ENCODE results near the gene FBXO42.

The FBXO42 gene

DNA sequence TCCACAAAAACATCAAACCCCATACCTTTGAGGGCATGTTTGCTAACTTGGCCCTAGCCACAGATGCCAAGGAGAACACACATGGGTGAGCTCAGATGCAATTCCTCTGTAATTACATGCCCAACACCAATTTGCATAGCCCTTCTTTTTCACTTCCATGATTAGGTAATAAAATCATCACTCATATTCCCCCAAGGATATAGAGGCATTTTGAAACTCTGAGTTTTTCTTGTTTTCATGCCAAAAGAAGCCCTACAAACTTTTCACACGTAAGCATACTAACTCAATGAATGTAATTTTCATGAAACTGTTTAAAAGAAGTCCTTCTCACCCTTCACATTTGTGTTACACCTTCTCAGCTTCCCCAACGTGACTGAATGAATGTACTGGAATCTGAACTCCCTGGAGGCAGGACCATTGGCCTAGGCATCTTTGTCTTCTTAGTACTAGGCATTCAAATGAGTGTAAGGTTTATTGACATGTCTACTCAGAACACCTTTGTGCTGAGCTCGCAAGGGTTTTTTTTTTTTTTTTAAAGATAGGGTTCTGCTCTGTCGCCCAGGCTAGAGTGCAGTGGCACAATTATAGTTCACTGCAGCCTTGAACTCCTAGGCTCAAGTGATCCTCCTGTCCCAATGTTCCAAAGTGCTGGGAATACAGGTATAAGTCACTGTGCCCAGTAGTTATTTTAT lies 31.0 kb downstream of the FBXO42 start:
- DNase-seq: no peak

DNA sequence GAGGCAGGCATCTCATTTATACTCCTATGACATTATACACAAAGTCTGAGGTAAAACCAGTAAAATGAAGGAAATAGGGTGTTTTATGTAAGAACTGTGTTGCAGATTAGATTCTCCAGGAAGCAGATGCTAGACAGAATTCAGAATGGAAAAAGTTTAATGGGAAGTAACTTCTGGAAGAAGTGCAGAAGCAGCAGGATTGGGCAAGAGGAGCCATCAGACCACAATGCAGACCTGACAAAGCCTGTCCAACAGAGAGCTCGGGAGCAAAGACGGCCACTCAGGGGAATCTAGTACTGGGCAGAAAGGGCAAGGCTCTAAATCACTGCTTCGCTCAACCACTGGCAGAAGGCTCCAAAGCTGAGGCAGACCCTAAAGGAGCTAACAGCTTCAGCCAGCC lies 33.7 kb downstream of the FBXO42 start:
- DNase-seq: no peak

DNA sequence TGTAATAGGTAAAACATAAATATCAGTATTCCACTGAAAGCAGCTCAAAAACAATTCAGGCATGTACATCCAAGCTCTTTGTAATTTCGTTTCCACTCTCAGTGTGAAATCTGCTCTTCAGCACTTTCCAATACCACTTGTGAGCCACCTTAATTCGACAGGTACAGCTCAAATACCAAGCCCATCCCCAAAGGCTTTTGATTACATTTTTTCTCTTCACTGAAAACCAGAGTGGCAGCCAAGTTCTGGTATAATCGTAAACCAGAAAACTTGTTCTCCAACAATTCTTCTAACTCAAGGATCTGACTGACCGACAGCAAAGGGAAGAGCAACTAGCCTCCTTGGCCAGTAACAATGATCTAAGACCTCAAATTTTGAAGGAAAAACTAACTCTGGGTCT lies 36.8 kb downstream of the FBXO42 start:
- DNase-seq: no peak

DNA sequence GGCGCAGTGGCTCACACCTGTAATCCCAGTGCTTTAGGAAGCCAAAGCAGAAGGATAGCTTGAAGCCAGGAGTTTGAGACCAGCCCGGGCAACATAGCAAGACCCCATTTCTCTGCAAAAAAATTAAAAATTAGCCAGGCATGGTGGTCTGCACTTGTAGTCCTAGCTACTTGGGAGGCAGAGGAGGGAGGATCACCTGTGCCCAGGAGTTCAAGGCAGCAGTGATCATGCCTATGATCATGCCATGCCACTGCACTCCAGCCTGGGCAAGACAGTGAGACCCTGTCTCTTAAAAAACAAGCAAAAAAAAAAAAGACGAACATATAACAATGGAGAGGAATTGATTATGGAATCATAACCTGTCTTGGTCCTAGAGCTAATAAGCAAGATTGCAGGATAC lies 45.1 kb downstream of the FBXO42 start:
- no peak for DNase-seq

DNA sequence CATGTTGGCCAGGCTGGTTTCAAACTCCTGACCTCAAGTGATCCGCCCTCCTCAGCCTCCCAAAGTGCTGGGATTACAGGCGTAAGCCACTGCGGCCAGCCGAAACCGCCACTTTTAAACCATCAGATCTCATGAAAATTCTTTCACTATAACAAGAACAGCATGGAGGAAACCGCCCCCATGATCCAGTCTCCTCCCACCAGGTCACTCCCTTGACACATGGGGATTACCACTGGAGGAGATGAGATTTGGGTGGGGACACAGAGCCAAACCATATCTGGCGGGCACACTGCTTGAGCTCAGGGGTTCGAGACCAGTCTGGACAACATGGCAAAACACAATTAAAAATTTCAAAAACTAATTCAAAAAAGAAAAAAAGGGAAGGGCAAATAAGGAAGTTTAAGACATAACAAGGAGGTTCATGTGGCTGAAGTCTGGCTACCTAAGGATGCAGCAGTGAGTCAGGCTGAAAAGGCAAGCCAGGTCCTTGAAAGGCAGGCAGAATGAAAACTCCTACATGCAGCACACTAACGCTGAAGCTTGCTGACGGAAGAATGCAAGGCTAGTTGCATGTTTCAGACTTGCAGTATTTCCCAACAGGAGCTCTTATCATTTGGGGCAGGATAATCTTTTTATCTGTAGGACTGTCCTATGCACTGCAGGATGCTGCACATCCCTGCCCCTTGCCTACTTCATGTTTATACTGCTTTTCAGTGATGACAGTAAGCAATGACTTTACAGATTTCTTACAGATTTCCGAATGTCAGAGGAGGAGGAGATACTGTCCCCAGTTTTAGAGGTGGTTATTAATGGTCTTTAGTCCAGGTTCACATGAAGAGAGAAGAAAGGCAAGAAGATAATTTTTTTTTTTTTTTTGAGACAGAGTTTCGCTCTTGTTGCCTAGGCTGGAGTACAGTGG lies 49.3 kb downstream of the FBXO42 start:
- no peak for DNase-seq

DNA sequence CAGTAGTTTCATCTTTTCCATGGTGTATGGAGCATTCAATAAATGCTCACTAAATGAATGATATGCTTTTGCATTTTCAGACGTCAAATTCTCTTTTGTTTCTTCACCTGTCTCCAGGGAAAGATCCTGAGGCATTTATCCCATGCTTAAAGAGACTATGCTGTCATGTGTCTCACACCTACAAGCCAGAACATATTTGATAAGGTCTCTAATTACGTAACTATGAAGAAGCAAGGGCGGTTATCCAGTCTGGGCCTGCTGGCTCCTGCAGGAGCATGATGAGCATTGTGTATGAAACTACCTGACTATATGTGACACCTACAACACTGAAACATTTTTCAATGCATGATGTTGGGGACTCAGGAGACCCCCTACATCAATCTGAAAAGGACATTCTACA lies 51.8 kb downstream of the FBXO42 start:
- no peak for DNase-seq

DNA sequence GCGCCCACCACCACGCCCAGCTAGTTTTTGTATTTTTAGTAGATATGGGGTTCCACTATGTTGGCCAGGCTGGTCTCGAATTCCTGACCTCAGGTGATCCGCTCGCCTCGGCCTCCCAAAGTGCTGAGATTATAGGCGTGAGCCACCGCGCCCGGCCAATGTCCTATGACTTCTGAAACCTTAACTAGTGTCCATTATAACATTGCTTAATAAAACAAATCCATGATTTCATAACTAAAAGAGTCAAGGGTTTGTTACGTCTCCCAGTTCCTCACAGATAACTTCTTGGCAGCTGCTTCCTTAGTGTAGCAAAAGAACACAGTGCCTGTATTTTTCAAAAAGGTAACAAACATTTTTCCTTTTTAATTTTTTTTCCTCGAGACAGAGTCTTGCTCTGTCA lies 53.6 kb downstream of the FBXO42 start:
- DNase-seq: no peak

DNA sequence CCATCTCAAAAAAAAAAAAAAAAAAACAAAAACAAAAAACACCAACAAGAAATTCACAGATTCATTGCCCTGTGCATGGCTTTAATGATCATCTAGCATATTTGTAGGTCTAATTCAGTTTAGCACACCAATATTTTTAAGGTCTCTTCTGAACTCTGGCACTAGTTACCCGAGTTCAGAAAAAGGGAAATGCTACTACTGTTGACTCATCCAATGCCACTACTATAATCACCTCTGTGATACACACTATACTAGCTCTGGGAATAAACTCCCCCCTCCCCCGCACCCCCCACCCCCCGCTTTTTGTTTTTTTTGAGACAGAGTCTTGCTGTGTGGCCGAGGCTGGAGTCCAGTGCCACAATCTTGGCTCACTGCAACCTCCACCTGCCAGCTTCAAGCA lies 55.6 kb downstream of the FBXO42 start:
- DNase-seq: no peak

DNA sequence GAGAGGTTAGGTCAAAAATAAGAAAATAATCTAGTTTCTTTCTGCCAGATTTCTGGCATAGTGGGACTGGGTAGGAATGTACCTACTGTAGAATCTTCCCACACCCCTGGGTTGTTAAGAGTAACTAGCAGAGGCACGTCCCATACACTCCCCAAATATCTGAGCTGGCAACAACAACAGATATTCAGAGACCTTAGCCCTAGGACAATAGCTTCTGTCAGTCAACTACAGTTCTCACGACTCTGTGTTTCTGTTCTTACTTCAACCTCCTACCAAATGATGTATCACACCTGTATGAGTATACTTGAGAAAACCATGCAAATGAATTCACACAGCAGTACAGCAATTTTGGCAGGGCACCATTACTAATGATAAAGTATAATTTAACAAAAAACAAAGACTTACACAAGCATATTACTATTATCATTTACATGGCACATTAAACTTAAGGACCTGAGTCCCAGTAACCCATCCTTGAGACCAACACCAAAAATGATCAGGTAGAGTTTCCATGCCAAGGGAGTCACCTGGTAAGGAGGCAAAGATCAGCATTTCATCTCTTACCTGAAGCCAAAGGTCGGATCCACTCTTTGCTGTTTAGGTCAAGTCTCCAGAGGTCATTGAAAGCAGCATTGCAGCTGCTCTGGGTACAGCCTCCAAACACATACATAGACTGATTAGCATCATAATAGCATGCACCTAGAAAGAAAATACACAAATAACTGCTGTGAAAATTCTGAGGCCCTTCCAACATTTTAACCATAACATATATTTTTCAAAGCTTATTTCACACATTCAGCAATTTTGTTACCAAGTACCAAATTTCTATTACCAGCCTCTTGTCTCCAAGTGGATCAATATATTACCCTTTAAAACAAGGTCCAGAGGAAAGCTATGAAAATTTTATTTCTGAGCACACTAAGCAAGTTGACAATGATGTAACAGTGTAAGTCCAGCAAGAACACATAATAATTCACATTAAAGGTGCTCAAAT lies 57.8 kb downstream of the FBXO42 start:
- no peak for DNase-seq

DNA sequence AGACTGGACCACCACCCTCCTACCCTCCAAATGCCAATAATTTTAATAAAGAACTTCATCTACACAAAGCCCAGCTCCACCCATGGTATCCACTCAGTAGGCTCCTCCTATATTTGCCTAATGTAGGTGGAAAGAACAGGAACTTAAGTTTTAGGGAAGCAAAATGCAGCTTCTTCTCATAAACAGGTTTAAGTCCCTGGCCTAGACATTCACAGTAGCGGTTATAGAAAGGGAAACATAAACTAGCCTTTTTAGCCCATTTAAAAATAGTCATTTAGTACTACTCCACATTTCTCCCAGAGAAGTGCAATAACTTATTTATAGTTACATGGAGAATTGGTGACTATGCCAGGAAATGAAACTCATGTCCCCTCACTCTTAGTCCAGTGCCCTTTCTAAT lies 58.7 kb downstream of the FBXO42 start:
- DNase-seq: no peak

DNA sequence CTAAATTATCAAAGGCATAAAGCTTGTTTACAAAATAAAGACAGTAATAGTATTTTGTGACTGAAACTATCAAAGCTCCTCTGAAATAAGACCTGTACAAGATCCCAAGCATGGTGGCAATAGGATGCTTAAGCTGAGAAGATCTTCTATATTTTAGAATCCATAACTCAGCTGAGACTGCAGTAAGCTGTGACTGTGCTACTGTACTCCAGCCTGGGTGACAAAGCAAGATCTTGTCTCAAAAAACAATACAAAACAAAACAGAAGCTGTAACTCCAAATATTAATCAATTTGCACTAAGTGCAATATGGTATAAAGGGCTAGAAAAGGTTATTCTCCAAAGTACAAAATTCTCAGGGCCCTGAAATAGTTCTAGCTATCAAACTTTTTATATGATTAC lies 59.5 kb downstream of the FBXO42 start:
- DNase-seq: no peak

DNA sequence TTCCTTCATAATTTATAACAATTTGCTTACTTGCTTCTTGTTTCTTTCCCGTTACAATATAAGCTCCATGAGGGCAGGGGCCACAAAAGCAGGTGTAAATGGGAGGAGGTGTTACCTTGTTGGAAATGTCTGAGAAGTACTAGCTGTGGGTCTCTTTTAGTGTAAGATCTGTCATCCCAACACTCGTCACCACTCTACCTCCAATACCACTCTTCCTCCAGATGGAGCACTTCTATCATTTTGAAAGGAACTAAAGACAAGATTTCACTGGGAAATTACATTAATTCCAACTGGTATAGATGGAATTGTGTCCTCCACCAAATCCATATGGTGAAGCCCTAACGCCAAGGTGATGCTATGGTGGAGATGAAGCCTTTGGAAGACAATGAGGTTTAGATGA lies 62.3 kb downstream of the FBXO42 start:
- DNase-seq: no peak

DNA sequence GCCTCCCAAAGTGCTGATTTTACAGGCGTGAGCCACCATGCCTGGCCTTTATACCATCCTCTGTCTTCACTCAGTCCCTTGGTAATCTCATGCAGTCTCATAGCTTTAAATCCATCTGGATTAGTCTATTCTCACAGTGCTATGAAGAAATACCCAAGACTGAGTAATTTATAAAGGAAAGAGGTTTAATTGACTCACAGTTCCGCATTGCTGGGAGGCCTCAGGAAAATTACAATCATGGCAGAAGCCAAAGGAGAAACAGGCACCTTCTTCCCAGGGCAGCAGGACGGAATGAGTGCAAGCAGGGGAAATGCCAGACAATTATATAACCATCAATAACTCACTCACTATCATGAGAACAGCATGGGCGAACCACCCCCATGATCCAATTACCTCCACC lies 66.2 kb downstream of the FBXO42 start:
- DNase-seq: no peak

DNA sequence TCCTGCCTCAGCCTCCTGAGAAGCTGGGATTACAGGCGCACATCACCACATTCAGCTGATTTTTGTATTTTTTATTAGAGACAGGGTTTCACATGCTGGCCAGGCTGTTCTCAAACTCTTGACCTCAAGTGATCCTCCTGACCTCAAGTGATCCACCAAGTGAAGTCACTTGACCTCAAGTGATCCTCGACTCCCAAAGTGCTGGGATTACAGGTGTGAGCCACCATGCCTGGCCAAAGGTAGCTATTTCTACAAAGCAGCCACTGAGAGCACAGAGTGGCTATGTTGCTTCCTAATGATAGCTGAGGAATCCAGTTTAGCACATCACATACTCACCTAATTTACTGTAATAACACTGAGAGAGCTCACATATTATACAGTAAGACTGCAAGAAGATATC lies 70.5 kb downstream of the FBXO42 start:
- no peak for DNase-seq

DNA sequence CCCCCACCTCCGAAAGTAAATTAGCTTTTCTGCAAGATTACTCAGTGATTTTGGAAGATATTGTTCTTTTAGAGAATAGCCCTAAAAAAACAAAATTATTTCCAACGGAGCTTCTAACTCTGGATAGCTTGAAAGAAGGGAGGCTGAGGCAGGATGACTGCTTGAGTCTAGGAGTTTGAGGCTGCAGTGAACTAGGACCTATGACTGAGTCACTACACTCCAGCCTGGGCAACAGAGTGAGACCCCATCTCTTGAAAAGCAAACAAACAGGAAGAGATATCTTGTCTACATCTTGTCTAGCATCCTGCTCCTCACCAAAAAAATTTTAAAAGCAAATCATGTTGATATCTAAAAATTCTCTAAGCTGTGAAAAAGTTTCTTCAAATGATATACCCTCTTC lies 73.1 kb downstream of the FBXO42 start:
- DNase-seq: no peak

DNA sequence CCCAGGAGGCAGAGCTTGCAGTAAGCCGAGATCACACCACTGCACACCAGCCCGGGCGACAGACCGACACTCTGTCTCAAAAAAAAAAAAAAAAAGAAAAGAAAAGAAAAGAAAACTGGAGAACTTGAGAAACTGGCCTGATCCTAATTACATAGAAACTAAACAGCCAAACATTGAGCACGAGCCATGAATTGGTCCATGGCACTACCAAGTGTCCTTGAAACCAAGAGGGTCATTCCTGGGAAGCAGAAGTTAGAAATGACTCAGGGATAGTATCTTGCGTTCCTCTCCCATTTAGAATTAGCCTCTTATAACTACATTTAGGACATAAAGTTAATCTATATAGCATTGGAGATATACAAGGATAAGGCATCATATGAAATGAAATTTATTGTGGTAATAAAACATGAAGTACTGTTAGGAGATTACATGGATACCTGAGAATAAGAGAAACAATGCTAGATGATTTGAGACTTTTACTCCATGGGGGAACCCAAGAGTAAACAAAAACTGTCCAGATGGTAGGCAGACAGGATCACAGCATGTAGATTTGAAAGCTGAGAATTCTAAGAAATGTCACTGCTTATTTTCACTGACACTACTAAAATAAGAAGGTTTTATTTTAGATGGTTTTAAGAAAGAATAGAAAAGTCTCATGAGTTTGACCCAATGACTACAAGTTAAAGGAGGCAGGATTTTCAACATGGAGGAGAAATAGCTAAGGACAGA lies 75.8 kb downstream of the FBXO42 start:
- no peak for DNase-seq

DNA sequence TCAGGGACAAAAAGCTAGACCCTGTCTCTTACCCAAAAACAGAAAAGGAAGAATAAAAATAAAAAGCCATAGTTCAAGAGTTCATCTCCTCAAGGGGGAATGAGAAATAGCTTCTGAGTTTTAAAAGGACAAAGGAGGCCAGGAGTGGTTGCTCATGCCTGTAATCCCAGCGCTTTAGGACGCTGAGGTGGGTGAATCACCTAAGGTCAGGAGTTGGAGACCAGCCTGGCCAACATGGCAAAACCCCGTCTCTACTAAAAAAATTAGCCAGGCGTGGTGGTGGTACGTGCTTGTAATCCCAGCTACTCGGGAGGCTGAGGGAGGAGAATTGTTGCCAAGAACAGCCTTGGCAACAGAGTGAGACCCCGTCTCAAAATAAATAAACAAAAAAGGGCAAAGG lies 76.7 kb downstream of the FBXO42 start:
- no peak for DNase-seq

DNA sequence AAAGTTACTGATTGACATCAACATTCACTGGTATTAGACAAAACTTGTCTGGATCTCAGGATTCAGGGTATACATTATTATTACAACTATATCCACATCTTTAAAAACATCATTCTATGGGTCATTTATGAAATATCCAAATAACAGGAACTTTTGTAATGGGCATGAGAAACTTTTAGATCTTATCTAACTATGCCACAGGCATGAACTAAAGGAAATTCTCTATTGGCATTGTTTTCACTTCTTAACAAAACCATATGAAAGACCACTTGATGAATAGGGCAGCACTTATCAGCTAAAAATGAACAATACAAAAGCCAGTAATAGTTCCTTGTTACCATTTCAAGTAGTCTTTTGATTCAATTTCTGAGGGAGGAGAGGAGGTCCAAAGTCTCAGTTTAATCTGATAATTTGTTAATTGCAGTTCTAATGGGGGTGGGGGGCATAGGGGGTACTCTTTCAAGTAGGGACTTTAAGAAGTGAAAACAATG lies 84.5 kb downstream of the FBXO42 start:
- DNase-seq: no peak

DNA sequence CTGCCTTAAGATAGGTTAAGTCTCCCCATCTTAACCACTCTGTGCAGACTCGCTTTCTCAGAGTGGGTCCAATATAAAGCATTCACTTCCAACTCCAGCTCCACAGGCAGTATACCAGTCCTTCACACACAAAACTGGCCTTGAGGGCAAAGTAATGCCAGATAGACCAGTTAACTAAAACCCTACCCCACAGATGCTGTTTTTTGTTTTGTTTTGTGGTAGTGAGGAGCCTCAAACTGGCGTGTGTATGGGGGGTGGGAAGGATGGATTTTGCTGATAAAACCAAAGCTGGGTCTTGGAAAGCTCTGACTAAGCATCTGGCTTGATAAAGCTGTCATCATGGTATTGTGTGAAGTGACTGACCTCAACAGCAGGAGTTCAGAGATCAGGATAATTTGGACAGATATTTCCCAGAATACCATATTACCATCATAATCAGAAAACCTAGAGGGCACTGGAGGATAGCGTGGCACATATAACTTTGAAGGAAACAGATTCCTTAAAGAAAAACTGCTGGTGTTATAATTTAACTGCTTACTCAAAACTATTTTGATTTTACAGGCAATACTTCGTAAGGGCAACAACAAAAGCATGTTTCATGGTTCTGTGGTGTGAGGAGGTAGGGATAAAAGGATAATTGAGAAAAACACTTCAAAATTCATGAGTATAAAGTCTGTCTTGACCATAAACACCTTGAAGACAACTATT lies 85.7 kb downstream of the FBXO42 start:
- no peak for DNase-seq

DNA sequence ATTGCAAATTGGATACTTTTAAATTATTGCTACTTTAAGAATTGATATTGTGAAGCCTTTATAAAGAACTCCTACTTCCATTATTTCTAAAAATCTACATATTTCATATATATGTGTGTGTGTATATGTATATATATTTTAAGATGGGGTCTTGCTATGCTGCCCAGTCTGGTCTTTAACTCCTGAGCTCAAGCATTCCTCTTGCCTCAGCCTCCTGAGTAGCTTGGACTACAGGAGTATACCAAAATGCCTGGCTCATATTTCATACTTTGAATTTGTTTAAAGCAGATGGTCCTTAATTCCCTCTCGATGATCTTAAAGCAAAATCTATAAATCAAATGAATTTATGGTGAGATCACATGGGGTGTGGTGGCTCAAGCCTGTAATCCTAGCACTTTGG lies 90.2 kb downstream of the FBXO42 start:
- DNase-seq: no peak

DNA sequence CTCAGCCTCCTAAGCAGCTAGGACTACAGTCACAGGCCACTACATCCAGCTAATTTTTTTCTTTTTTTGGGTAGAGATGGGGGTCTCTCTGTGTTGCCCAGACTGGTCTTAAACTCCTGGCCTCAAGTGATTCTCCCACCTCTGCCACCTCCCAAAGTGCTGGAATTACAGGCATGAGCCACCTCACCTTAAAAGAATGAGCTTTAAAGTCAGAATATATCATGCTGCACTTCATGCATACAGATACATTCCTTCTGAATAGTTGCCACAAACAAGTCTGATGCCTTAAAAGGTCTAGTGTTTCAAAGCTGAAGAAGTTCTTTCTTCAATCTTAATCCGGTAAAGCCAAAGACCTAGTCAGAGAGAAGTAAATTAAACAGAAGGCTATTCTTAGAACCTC lies 91.5 kb downstream of the FBXO42 start:
- DNase-seq: no peak
